Islet precursor cell (in vitro differentiated cells): ENCODE data around the gene NLRP6.
"Not testable (repeated sequence)": the region's sequence is repeated elsewhere in the genome, so short reads cannot be mapped to it uniquely, and the experiment has no call there.

ENCODE experiments used
- DNase-seq: peaks from one replicate; pipeline ENCODE4 v3.0.0-alpha.2; 2018

Gene NLRP6

DNA sequence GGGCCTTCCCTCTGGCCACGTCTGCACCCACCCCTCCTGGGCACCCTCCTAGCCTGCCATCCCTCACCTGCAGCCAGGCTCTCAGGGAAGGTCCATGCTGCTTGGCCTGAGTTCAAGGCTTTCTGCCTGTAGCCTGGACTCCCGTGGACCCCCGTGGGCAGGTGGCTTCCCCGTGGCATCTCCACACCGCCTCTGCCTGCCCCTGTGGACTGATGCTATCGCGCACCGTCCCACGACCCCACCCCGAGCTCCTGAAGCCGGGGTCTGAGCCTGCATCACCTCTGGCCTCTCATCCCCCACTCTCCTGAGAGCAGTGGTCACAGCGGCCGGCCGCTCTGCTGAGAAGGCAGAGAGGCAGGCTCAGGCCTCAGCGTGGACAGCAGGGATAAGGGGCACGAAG lies 16.6 kb downstream of the NLRP6 start:
- DNase-seq, result no peak

DNA sequence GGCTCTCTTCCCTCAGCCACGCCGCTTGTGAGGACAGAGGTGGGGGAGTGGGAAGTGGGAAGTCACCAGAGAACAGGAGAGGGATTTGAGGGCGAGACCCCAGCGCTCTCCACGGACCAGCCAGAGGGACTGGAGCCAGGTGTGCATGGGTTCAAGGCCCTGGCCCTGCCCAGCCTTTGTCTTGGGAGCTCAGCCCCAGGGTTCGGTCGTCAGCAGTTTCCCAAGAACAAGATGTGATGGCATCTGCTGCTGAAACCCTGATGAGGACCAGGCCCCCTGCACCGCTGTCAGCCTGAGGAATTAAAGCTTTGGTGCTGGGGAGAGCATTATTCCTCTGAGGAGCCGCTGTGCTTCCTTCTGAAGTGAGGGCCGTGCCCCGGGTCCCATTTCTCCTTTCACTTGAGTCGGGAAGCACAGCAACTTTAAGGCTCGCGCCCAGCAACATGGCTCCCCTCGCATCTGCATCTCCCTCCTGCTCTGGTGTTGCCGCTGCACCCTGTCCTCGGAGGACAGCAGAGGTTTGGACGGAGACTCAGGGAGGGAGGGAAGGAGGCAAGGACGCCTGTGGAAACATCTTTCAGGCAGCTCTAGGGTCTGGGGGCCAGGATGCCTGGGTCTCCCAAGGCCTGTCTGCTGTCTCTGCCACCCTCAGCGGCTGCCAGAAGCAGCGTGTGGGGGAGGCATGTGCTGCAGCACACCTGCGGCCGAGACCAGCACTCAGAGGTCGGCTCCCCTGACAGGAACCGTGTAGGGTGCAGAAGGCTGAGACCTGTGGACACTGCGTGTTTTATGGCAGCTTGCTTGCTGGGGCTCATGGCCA lies 17.4 kb downstream of the NLRP6 start:
- no peak for DNase-seq

DNA sequence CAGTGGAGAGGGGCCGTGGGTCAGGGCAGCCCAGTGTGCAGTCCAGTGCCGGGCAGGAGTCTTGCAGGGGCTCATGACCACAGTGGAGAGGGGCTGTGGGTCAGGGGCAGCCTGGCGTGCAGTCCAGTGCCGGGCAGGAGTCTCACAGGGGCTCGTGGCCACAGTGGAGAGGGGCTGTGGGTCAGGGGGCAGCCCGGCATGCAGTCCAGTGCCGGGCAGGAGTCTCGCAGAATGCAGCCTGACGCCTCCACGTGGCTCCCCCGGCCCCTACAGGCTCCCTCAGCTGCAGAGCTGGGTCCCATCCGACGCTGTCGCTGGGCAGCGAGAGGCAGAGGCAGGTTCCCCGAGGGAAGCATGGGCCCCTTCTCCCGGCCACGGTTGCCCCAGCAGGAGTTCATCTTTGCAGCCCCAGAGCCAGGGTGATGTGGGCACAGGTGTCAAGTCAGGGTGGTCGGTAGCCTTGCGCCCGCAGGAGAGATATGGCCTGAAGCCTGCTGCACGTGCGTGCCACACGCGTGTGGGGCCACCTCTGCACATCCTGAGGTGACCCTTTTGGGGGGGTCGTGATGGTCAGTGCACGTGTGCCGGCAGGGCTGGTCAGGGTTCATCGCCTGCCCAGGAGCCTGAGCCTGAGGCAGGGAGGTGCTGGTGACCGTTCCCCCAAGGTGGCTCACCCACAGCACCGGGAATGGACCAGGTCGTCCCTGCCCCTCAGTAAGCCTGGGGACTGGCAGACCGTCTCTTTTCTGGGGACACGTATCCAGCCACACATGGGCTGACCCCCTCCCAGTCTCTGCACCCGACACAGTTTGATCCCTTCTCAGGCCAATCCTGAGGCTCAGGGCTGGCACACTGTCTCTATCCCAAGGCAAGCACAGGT lies 18.2 kb downstream of the NLRP6 start:
- DNase-seq, result no peak

DNA sequence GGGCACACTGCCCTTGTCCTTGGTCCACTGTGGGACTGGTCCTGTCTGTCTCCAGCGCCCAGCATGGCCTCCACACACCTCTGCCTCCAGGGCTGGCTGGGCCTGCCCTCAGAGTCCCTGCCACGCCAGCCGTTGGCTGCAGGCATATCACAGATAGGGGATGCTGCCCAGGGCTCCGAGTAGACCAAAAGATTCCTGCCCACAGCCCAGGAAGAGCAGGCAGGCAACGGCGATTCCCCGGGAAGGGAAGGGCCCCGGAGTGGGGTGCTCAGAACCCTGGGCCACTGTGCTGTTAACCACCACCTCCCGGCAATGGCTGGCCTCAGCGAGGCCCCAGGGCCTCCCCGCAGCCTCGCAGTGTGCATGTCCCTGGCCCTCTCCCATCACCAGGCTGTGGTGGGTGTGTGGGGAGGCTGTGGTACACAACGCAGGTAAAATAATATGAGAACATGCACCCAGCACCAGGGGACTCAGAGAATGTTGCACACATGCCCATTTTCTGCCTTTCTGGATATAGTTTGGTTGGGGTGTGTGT lies 18.9 kb downstream of the NLRP6 start:
- DNase-seq, result no peak

DNA sequence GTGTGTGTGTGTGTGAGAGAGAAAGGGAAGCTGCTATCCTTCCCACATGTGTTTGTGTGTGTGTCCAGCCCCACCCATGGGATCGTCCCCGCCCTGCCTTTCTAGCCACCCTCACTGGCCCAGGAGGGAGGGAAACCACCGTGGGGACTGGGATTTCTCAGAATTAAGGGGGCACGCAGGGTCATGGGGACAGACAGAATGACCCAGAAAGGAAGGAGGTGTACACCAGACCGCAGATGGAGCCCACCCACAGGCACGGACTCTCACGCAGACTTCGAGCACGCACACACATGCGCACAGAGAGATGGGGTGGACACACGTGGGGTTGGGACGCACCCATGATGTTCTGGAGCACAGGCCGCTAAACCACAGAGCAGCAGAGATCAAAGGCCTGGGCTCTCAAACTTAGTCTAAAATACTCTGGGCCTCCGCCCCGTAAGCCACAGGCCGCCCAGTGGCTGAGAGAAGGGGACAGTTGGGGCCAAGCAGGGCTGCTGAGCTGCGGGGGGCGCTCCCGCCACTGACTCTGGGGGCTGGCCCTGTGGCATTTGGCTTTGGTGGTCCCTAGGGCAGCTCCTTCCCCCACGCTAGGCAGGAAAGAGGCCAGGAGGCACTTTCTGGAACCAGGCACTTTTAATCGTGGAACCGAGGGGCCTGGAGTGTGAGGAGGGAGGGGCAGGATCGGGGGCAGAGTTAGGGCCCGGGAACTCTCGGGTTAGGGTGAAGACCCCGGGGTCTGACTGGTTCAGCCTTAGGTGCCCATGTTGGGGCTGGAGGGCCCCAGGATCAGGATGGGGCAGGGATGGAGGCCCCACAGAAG lies 19.6 kb downstream of the NLRP6 start:
- DNase-seq, result no peak

DNA sequence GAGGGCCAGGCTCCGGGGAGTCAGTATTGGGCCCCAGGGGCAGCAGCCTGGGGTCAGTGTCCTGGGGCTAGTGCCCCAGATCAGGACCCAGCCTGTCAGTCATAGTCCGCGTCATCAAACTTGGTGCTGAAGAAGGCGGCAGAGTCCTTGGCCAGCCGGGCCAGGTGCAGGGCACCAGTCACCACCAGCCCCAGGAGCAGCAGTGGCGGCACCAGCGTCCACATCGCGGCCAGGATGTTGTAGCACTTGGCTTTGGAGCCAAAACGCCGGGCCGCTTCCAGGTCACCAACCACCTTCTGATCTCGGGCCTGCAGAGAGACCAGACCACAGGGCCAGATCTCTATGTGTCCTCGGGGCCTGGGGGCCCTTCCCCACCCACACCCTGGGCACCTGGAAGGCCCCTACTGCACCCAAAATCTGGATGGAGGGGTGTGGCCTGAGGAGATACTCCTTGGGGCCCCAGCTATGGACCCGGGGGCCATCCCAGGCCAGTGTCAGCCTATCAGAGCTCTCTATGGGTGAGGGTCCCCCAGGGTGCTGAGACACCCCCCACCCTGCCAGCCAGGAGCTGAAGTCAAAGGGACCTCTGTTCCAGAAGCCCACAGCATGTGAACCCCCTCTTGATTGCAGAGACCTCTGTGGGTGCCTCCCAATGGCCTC lies 20.3 kb downstream of the NLRP6 start:
- no peak for DNase-seq

DNA sequence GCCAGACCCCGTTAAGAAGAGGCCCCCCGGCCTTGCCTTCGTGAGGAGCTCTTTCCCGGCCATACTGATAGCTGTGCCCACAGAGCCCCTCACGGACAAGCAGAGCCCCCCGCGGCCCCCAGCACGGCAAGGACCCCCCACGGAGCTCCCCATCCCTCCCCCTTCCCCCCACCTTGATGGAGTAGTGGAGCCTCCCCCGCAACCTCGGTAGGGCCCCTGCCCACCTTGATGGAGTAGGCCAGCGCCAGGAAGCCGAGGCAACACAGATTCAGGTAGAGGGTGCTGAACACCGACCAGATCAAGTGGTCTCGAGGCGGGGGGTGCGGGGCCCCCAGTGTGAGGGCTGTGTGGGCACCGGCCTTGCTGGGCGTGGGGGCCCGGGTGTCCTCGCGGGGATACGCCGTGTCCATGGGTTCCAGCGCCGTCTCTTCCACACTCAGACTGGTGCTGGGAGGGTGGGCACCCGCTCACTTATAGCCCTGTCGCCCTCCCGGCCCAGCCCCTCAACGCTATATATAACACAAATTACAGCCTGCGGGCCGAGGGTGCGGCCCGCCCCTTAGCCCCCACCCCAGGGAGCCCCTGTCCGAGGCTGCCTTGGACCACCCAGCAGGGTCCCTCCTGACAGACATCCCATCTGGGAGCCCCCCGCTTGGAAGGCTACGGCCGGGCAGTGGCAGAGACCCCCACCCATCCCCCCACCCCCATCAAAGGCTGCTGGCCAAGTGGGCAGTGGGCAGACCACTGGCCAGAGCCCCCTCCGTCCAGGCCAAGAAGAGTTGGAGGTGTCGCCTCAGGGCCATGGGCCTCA lies 21.1 kb downstream of the NLRP6 start, which contains the start of gene IFITM5:
IFITM5 (minus strand) TSS at position 446 of the 811 bp plus-strand sequence; CDS start at position 410, 36 bp downstream.
- no peak for DNase-seq

DNA sequence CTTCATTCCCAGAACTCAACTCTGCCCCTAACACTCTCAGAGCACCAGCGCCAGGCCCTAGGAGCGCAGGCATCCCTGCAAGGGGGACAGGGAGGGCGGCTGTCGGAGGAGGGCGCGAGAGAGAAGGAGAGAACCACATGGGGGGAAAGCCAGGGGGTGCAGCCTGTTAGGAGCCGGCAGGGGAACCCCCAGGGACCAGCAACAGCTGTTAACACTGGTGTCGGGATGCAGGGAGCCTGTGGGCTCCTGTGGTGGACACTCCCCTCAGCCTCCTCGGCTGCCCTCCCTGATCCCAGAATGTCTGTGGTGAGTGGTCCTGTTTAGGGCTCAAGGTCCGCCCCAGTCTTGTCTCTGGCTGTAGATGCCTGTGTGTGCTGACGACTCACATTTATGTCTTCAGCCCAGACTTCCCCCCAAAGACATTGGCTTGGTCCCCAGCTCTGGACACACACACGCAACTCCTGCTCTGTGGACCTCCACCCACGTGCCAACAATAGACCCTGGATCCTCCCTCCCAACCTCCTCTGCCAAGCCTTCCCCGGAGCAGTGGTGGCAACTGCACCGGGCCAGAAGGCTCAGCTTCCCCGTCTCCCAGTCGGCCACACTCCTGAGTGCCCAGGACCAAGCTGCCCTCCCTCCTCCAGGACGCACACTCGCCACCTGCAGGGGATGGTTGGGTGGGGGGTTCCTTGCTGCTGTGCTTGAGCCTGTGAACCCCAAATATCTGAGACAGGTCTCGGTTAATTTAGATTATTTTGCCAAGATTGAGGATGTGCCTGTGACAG lies 21.9 kb downstream of the NLRP6 start:
- no peak for DNase-seq

DNA sequence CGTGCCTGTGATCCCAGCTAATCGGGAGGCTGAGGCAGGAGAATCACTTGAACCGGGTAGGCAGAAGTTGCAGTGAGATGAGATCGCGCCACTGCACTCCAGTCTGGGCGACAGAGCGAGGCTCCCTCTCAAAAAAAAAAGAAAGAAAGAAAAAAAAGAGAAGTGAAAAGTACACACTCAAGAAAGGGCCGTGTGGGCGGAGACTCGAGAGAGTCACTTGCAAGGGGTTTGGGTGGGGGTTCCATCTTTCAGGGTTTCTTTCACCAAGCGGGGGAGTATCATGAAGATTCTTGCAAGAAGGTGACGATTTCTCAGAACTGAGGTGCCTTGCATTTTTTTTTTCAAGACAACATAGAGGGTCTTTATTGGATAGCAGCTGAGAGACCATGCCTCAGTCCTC lies 25.2 kb downstream of the NLRP6 start:
- no peak for DNase-seq

DNA sequence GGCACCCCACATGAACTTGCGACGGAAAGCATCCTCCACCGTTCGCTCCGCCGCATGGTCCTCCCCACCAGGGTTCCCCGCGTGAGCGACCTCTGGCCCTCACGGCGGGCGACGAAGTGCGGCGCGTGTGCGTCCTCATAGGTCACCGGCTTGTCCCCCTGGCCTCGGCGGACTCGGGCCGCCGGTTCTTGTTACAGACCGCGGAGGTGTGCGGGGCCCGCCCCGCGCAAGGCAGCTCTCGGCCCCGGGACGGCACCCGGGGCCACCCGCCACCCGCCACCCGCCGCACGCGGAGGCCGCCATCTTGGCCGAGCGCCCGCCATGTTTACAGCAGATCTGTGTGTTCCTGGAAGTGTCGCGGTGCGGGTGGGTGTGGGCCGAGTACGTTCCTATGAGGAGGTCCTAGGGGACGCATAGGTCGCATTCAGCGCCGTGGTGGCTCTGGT lies 25.9 kb downstream of the NLRP6 start:
- DNase-seq, result no peak

DNA sequence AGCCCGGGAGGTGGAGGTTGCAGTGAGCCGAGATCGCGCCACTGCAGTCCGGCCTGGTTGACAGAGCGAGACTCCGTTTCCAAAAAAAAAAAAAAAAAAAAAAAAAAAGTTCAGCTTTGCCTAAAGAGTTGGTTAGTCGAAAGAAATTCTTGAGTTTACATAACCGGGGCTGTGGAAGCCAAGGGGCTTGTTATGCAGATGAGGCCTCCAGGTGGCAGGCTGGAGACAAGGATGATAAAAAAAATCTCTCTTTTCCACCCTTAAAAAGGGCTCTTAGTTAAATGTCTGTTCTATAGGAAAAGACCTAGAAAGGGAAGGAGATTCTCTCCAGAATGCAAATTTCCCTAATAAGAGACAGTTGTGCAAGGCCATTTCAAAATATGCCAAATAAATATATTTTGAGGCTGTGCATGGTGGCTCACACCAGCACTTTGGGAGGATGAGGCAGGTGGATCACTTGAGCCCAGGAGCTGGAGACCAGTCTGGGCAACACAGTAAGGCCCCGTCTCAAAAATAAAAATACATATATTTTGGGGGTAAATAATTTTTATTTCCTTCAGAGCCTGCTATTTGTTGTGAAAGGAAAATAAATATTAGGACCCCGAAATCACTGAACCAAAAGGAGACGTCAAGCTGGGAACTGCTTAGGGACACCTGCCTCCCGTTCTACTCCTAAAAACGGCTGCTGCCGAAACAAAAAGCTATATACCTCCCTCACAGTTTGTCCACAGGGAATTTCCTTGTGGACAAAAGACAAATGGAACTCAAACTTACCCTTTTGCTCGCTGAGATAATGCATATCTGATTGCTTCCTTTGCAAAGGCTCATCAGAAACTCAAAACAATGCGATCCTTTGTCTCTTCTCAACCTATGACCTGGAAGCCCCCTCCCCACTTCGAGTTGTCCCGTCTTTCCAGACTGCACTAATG lies 27.0 kb downstream of the NLRP6 start:
- DNase-seq, result no peak

DNA sequence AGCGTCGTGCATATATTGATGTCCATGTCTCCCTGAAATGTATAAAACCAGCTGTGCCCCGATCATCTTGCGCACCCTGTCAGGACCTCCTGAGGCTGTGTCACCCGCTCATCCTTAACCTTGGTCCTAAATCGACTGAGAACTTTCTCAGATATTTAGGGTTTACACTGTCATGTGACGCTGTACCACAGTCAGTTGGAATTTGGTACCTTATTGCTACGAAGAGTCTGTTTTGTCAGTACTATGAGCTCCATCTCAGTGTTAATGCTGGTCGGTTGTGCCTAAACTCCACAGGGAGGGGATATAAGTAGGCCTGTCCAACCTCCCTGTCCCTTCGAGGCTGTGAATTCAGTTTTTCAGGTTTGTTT lies 27.6 kb downstream of the NLRP6 start:
- no peak for DNase-seq

DNA sequence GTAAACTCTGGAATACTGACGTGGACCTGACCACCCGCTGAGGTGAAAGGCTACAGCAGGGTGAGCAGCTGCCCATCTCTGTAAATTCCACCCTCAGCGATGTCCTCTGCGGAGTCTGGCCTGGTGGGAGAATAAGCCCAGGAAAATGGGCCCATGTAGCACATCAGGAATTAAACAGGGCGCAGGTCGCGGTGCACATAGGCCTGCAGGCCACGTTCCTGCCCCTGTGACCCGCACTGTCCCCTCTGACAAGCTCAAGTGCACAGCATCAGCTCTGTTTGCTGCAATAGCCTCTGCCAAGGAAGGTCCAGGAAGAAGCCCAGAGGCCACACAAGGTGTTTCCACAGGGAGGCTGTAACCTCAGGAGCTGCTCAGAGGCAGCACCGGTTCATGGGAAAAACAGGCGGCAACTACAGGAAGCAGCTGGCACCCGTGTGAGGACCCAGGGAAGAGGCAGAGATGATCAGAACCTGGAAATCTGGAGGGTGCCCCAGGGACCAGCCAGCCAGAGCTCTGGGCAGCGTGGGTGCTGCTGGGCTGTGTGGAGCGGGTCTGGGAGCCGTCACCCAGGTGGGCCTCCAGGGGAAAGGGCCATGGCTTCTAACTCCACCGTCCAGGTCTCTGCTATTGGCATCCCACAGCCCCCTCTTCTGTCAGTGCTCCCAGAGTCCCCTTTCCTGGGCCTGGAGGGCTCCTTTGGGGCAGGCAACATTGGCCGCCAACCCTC lies 28.6 kb downstream of the NLRP6 start:
- no peak for DNase-seq

DNA sequence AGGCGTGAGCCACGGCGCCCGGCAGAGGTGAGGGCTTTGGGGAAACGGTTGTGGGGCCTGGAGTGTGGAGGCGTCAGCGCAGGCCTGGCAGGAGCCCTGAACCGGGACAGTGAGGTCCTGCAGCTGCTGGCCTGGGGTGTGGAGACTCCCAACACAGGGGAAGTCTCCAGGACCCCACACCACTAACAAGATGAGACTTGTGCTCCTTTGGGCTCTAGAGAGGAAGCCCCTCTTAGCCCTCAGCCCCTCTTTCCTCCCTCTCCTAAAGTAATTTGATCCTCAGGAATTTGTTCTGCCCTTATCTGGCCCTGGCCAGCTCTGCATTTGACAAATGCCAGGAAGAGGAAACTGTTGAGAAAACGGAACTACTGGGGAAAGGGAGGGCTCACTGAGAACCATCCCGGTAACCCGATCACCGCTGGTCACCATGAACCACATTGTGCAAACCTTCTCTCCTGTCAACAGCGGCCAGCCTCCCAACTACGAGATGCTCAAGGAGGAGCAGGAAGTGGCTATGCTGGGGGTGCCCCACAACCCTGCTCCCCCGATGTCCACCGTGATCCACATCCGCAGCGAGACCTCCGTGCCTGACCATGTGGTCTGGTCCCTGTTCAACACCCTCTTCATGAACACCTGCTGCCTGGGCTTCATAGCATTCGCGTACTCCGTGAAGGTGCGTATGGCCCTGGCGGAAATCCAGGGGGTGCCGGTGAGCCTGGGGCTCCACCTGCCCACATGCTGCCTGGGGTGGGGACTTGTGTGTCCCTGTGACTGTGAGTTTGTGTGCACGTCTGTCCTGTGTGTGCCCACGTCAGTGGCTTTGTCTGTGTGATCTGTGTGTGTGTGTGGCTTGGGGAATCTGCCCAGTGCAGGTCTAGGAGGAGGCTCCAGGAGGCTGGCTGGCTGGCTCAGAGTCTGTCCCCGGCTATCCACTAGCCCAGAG lies 29.8 kb downstream of the NLRP6 start, which contains the start of gene IFITM2:
IFITM2 (plus strand) TSS at position 51 of the 943 bp plus-strand sequence; CDS start at position 428, 377 bp downstream.
- peak; percentile 80 for DNase-seq

DNA sequence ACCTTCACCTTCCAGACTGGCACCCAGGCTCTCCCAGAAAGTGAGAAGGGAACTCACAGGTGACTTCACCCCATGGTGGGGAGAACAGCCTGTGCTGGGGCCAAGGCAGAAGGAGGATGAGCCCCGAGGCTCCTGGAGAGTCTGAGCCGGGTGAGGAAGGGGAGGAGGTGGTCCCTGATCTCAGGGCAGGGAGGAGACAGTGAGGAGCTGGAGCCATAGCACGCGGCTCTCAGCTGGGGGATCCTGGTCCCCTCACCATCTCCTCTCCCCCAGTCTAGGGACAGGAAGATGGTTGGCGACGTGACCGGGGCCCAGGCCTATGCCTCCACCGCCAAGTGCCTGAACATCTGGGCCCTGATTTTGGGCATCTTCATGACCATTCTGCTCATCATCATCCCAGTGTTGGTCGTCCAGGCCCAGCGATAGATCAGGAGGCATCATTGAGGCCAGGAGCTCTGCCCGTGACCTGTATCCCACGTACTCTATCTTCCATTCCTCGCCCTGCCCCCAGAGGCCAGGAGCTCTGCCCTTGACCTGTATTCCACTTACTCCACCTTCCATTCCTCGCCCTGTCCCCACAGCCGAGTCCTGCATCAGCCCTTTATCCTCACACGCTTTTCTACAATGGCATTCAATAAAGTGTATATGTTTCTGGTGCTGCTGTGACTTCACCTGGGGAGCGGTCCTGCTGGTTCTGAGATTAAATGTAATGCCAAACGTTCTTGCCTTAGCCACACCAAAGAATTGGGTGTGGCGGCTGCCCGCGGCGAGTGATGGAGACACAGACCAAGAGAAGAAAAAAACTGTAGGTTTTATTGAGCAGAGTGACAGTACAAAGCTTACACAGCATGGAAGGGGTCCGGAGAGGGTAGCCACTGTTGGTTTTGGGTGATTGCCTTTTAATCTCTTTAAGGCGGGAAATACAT lies 30.8 kb downstream of the NLRP6 start:
- not testable (repeated sequence) for DNase-seq

DNA sequence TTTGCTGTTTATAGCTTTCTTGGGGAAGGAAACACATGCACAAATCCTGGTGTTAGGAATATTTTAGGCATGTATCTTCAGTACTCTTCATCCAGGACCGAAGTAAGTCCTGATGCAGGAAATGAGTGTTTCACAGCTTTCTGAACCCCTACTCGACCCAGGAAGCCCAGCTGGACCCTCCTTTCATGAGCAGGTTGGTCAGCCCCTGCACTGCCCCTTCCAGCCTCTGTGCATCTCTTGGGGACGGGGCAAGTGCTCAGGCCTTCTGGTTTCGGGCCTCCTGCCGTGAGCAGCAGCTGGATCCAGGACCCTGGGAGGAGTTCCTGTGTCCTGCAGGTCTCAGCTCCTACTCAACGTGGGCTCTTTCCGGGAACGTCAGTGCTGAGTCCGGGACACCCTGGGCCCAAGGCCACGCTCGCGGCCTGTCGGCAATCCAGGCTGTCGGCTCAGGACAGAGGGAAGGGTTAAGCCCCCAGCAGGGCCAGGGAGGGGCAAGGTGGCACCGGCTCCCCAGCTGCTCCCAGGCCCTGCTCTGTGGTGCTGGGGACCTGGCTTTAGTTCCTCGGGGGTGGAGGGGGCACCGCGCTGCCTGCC lies 31.9 kb downstream of the NLRP6 start:
- not testable (repeated sequence) for DNase-seq
